Stimulated activated CD8-positive, alpha-beta memory T cell treated with anti-CD3 and anti-CD28 coated beads, Interleukin-12 subunit alpha, Interleukin-12 subunit beta, amount 100 ng/mL, for 24 hours (primary cell): ENCODE measurements around the gene CDR2.
"Not testable (repeated sequence)": the region's sequence is repeated elsewhere in the genome, so short reads cannot be mapped to it uniquely, and the experiment has no call there.

ENCODE experiments used
- DNase-seq: peaks from one replicate; pipeline ENCODE4 v3.0.0-alpha.2; 2020; ENCODE audit errors: extremely low read depth

CDR2 gene

DNA sequence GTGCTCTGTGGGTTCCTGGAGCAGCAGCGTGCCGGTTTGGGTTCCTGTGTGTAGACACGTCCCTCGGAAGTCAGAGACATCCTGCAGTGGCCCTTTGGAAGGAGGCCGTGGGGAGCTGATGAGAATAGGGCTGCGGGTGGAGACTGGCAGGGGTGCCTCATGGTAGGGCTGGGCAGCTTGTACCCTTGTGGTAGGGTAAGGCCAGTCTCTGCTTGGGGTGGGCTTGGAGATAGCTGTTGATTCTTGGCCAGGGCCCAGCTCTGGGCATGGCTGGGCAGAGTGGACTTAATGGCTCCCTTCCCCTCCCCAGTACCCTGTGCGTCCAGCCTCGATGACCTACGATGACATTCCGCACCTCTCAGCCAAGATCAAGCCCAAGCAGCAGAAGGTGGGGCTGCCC lies 66.6 kb downstream of the CDR2 start:
- DNase-seq, result no peak

DNA sequence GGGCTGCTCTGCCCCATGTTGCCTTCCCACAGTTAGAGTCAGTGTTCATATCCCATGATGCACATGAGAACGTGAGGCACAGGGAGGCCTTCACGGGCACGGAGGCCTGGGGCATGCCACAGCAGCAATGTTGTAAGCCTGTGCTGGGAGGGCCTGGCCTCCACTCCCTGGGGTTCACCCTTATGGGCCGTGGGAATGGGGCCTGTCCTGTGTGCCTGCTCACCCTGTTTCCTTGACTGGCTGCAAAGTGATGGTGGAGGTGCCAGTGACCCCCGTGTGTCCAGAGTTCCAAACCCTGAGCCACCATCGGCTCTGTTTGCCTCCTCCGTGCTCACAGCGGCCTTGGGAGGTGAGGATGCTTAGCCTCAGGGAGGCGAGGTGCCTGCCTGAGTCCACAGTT lies 67.6 kb downstream of the CDR2 start:
- no peak for DNase-seq

DNA sequence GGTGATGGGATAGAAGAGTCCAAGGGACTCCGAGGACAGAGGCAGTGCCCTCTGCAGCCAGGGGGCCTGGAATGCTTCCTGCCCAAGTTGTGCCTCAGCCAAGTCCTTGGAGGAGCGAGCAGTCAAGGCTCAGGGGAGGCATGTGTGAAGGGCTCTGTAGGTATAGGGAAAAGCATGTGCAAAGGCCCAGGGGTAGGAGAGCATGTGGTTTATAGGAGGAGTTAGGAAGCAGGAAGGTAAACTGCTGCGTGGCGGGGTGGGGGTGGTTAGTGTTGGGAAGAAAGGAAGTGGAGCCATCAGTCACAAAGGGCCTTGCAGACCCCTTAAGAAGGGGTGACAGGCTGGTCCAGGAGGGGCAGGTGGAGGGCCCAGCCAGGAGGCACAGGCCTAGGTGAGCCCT lies 70.0 kb downstream of the CDR2 start:
- no peak for DNase-seq

DNA sequence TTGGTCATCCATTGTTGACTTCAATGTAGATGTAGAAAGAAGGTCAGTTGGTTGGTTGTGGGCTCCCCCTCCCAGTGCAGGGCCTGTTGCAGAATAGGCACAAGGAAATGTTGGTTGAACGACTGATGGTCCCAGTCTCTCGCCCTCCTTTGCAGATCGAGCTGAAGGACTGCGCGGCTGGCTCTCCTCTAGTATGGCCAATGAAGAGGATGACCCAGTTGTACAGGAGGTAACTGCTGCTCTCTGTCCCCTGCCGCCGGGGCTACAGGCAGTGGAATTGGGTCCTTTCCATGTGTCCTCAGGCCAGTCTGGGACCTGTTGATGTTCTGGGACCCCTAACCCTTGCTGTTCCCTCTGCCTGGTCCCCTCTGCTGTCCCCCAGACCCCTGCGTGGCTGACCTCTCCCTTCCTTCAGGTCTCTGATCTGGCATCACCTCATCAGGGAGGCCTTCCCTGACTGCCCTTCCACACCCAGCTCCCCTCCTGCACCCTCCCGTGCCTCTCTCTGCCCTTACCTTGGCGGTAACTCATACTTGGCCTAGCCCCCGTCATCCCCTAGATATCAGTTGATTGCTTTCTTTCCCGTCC lies 71.5 kb downstream of the CDR2 start:
- DNase-seq, result no peak

DNA sequence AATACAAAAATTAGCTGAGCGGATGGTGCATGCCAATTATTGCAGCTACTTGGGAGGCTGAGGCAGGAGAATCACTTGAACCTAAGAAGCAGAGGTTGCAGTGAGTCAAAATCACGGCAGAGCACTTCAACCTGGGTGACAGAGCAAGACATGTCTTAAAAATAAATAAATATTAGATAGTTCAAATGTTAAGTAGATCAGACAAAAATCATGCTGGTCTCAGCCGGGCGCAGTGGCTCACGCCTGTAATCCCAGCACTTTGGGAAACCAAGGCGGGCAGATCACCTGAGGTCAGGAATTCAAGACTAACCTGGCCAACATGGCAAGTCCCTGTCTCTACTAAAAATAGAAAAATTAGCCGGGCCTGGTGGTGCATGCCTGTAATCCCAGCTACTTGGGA lies 73.0 kb downstream of the CDR2 start:
- not testable (repeated sequence) for DNase-seq

DNA sequence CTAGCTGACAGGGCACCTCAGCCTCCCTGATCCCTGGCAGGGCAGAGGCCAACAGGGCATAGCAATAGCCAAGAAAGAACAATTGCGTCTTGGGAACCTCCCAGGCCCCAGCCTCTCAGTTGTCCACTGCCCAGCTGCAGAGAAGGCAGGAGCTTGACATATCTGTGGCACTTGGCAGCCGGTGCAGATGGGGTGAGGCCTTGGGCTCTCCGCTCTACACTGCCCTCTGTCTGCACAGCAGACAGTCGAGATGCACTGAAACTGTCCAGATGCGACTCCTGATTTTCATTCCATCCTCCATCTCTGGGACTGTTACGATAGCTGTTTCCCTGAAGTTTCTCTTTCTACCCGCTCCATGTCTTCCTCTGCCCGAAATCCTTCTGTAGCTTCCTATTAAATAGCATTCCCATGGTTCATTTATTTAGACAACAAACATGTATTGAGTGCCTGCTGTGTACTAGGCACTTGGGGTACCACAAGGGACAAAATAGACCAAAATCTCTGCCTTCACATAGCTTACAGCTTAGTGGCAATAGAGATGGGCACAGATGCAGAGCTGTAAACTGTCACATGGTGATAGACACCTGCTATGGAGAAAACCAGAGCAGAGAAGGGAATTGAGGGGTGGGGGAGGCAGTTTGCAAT lies 73.9 kb downstream of the CDR2 start:
- DNase-seq, result no peak

DNA sequence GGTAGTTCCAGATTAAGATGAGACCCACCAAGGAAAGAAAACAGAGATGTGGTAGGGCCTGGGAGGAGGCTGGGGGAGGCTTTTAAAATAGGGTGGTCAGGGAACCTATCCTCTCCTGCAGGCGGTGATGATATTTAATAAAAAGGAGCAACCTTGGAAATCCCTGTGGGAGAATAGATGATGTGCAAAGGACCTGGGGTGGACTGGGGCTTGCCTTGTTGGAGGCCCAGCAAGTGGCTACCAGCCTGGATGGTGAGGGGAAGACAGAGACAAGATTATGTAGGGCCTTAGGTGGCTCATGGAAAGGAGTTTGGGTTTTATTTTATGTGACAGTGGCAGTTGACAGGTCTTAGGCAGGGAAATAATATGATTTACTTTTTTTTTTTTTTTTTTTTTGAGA lies 75.4 kb downstream of the CDR2 start:
- DNase-seq, result no peak

DNA sequence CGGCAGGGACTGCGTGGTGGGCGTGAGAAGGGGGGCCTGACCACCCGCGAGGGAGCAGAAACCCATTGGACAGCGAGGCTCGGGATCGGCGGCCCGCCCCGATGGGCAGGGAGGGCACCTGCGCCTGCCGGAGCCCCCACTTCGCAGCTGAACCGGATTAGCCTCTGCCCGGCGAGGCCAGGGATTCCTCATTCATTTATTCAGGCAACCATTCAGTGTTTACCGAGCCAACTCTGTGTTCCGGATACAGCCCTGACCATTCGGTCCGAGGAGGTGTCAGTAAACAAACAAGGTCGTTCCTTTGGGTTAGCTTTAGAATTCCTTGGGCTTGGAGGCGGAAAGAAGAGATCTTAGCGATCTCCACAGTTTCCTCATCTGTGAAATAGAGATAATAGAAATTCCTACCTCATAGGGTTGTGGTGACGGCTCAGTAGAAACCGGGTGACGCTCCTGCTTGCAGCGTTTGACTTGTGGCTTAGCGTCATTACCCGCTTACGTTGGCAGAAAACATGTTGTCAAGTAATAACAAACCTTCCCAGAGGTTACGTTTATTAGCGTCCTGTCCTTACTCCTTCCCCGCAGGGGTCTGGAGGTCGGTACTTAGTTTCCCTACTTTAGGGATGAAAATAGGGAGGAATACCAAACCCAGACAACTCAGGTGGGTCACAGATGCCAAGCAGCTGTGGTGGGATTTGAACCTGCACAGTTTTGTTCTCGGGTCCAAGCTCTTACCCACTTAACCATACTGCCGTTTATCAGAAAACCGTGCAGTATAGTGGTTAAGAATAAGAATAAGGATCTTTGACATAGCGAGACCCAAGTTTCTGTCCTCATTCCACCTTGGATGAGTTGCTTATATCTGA lies 76.3 kb downstream of the CDR2 start:
- peak; percentile 36 for DNase-seq

DNA sequence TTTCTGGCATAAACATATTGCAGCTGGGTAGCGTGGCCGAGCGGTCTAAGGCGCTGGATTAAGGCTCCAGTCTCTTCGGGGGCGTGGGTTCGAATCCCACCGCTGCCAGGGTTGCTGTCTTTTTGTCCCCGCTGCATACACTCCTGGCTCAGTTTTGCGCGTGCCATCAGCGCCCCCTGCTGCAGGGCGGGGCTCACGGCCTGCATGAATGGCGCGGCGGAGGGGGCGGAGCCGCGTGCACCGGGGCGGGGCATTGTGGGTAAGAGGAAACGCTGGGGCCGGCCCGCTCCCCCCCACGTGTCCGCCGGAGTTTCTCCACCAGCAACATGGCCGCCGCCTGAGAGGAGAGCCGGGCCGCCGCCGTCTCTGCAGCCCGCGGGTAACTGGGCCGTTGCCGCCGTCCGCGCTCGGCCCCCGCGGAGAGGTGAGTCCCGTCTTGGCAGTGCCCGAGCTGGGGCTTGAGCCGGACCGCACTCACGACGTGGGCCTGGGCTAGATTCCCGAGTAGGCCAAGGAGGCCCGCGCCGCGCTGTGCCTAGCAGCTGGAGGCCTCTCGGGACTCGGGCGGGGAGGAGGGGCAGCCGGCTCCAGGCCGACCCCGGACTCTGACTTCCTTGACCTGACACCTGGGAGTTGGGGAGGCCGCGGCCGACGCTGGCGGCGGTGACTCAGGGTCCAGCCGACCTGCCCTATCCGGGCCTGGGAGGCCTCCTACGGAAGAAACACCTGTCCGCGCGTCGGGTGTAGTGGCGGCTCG lies 77.1 kb downstream of the CDR2 start, which contains the start of gene POLR3E:
TSS of gene POLR3E (plus strand) at position 296 of the 757 bp plus-strand sequence. CDS start 5,560 bp downstream, outside the sequence.
- DNase-seq, result peak; percentile 98

DNA sequence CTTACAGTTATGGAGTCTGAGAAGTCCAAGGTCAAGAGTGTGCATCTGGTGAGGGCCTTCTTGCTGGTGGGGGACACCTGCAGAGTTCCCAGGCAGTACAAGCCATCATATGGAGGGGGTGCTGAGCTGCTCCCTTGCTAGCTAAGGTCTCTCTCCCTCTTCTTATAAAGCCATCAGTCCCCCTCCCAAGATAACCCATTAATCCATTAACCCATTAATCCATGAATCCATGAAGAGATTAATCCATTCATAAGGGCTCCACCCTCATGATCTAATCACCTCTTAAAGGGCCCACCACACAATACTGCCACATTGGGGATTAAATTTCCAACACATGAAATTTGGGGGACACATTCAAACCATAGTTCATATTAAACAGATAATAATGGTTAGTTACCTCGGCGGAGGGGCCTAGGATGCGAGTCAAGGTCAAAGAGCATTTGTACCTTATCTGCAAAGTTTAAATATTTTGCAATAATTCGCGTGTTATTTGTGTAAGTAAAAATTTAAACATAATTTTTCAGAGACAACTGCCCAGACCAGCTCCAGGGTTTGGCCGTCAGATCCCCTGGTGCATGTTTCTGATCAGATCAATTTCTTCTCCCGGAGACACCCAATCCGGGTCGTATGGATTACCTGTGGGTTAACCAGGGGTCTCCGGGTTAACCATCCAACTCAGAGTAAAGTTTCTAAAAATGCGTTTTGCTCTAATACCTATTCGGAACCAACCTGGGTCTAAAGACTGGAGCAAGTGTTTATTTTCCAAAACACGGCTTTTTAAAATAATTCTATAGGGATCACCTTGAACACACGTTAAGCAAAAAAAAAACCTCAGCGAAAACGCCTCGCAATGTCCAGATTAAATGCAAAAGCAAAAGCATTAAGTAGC lies 78.0 kb downstream of the CDR2 start:
- no peak for DNase-seq
